Kidney glomerular epithelial cell (primary cell): ENCODE results near the gene OSBPL3.

Experiments used
- DNase-seq: peaks from one replicate; lab custom pipeline; 2025; lab: John Stamatoyannopoulos, UW

Gene OSBPL3

DNA sequence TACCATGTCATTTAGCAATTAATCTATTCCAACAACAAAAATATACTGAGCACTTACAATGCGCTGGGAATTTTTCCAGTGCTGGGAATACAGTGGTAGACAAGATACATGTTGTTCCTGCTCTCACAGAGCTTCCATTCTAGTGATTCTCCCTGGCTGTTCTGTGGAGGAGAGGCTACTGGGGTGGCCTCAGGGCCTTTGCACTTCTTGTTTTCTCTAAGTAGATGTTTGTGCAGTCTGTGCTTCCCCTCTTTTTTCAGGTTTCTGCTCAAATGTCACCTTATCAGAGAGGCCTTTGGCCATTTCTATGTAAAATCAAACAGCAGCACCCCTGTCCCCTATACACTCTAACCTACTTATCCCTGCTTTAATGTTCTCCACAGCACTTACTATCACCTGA is 24.7 kb downstream of the OSBPL3 start:
- no peak for DNase-seq

DNA sequence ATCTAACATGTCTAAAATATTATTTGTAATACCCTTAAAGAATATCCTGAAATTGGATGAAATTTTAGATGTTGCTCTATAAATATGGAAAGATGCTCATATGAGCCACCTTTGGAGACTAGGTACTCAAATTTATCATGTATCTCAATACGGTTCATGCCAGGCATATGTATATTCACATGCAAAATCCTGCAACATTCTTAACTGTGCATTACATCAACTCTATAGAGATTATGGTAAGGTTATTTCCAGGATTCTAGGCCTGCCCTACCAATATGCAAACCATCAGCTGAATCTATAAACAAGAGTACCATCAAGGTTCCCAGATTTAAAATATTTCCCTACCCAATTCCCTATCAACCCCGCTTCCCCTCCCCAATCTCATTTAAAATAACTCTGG is 27.5 kb downstream of the OSBPL3 start:
- no peak for DNase-seq

DNA sequence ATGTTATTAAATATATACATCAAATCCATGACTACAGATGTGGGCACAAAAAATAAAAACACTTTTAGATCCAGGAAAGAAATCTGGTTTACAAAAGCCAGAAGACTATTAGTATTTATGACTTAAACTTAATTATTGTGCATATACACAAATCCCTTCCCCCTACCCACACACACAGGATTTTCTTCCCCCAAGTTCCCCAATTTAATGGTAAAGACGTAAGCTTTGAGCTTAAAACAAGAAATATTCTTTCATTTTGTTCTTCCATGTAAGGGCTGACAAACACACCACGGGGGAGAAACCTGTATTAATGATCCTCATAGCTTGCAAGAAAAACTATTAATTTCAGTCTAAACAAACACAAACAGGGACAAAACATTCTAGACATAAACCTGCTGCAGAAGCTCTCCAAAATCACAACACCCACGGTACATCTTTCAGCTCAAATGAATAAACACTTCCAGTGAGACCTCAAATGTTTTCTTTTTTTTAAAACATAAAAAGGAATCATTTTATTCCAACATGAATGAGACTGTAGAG is 28.5 kb downstream of the OSBPL3 start:
- DNase-seq = no peak

DNA sequence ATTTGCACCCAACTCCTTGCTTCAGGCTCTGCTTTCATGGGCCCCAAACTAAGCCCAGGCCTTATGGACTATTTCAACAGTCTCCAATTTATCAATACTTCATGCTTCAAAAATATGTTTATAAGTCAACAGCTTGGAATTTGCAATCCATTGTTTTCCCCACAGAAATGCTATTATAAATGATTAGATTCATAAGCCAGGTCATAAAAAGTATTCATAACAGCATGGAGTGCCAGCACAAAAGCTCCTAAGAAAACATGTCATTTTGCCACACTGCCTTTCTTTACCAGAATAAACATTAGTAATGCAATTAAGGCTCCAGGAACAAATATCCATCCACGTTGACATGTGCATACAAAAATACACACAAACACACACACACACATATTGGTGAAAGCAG is 30.1 kb downstream of the OSBPL3 start:
- no peak for DNase-seq

DNA sequence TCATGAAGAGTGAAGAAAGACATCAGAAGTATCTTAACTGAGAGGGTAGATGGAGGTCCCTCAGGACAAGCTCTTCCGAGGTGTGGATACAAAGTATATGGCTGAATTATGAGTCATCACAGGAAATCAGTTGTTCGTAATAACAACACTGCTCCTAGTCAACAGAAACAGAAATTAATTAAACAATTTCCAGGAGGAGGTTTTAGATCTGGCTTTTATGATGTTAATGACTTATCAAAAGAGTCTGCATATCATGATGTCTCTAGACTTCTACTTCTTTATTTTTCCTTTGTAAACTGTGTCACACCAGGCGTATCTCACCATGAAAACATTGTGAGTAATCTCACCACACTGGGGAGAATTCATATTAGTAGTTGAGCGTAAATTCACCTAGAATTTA is 31.2 kb downstream of the OSBPL3 start:
- DNase-seq = no peak

DNA sequence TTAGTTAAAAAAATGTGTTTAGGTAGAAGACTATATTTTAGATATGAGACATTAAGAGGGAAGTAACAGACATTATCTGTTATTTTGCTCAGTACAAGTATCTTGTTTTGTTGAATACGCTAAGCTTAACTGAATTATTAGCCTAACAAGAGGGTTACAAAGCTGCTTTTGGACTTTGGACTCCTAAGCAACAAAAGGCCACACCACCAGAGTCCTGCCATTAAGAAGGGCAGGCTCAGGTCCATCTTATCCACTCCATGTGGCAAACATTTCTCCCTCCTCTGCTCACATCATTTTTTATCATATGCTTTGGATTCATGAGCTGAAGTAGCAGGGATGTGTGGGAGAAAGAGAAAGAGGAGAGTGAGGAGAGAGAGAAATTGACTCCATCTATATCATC is 33.5 kb downstream of the OSBPL3 start:
- no peak for DNase-seq

DNA sequence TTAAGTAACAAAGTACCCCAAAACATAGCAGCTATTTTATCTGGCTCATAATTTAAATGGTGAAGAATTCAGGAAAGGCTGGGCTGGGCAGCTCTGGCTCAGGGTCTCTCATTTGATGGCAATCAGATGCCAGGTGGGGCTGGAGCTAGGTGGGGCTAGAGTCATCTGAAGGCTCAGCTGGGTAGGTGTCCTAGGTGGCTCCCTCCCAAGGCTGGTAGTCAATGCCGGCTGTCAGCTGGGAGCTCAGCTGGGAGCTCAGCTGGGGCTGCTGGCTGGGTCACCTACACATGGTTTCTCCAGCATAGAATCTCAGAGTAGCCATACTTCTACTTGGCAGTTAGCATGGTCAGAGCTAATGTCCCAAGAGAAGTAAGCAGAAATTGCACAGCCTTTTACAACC is 34.1 kb downstream of the OSBPL3 start:
- no peak for DNase-seq

DNA sequence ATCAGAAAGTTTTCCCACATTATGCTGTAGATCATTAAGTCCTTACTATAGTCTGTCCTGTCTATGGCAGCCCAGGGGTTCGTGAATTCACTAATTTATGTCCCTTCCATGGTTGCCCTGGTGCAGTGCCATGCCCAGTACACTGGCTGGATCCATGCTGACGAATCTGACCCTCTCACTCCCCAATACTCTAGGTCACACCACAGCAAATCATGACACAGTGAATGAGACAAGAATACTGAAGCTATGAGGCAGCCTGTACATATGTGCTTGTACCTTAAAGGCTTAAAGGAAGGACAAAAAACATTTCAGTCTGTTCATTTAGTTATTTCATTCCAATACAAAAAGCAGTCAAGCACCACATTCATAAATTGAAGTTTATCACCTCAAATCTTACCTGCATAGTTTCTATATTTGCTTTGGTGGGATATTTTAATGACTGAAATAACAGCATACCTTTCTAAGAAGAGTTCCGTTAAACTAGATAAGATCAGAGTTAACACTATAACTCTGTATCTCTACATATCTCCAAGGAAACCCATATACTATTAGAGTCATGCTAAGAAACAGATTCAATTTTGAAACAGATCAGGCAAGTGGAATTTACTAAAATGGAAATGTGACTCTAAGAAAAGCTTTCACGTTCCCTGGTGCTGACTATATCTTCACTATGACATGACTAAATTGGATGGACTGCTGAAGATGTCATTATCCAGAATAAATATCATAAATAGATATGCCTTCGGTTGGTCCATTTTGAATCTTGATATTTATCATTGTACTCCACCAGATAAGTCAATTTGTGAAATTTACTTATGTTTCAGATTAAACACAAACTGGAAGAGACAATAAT is 36.7 kb downstream of the OSBPL3 start:
- no peak for DNase-seq

DNA sequence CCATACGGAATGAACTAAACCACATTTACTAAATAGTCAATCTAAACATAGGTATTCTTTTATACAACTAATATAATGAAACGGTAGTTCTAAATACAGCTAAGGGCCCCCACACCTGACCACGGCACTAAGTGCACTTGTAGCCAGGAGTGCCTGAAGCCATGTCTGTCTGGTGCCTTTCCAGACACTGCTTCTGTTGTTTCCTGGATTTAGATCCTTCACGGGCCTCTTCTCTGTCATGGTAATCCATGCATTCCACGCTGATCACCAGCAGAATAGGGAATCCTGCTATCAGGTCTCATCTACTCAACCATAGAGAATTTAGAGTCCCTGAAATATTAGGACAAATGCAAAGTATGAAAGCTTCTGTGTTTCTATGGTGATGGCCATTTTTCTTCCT is 37.8 kb downstream of the OSBPL3 start:
- no peak for DNase-seq

DNA sequence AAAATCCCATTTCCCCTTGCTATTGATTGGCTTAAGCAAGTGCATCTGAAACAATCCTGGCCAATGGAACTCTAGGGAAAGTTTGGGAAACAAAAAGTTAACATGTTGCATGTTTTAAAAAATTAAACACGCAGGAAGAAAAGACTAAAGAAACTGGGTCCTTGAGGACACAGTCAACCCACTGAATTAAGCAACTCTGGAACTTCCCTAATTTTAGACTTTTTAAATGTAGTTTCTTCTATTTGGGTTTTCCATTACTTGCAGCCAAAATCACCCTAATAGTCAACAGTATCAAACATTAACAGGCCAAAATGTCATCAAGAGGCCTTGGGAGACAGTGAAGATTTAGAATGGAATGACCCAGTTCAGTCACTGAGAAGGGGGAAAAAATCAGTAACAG is 40.6 kb downstream of the OSBPL3 start:
- no peak for DNase-seq

DNA sequence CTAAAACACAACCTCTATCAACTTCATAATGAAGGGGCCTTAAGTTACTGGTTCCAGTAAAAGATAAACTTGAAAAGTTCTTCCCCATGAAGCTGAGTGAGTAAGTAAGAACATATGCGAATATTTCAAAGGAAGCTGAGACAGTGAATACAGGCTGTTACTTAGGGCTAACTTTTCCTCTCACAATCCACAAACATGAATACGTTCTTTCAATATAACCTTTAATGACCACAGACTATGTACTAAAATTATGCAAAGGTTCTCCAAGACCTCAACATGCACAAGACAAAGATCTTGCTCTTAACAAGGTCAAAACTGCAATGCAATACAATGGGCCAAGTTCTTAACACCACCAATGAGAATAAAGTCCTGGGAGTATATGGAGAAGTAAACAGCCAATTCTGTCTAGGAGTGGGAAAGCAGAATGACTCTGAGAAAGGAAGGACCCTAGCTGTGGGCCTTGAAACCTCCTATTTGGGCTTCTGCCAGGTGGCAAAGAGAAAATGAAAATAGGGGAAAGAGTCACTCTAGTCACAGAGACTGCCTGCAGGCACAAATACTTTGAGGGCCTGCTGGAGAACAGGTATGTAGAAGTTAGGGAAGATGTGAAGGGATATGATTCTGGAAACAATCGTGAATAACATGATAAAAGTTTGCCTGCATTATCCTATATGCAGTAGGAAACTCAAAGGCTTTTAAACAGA is 43.7 kb downstream of the OSBPL3 start:
- DNase-seq = no peak

DNA sequence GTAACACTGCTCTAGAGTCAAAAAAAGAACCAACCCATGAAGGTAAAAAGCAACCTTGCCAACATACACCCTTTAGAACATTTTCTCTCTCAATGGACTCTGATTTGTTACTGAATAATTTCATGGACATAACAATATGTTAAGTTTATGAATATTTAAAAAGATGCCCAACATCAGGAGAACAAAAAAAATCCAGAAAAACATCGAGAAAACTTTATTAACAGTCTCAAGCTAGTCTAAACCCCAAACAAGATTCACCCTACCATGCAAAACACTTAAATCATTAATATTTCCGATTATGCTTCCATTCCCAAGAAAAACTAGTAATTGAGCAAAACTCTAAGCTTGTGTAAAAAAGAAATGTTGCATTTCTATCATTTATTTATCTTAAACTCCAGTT is 46.7 kb downstream of the OSBPL3 start:
- no peak for DNase-seq

DNA sequence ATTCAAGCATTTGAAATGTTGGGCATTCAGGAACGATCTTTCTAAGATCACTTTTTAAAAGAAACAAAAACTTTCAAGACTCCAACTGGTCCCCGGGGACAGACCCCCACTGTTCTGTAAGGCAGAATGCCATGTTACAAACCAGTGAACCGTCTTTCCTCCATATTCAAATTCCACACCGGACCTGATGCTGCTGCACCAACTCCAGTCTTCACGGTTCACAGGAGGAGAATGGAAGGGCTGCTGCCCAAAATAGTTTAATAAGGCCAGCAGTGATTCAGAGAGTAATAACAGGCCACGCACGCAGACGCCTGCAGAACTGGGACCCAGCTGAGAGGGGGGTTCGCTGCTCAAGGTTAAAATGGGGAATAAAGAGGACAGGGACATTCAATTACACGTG is 47.2 kb downstream of the OSBPL3 start:
- DNase-seq = peak; percentile 52

DNA sequence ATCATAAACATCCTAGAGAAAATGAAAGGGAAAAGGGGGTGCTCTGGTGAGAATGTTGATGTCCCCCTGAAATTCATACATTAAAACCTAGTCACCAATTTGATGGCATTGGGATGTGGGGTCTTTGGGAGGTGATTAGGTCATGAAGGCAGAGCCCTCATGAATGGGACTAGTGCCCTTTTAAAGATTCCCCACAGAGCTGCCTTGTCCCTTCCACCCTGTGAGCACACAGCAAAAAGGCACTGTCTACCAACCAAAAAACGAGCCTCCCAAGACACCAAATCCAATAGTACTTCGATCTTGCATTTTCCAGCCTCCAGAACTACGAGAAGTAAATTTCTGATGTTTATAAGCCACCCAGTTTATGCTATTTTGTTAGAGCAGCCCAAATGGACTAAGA is 47.6 kb downstream of the OSBPL3 start:
- DNase-seq = no peak

DNA sequence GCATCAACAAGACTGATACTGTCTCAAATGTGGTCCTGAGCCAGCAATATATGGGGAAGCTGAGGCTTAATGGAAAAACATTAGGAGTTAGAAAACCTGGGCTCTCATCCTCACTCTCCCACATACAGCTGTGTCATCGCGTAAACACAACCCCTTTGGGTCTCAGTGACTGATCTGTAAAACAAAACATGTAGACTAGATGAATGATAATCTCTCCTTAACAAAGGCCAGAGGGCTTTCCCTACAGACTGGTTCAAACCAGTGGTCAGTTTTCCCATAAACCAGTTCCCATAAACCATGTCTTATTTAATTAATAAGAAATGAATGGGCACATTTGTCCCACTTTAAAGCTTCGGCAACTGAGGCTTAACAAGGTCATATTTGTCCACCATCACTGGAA is 48.1 kb downstream of the OSBPL3 start:
- DNase-seq = no peak

DNA sequence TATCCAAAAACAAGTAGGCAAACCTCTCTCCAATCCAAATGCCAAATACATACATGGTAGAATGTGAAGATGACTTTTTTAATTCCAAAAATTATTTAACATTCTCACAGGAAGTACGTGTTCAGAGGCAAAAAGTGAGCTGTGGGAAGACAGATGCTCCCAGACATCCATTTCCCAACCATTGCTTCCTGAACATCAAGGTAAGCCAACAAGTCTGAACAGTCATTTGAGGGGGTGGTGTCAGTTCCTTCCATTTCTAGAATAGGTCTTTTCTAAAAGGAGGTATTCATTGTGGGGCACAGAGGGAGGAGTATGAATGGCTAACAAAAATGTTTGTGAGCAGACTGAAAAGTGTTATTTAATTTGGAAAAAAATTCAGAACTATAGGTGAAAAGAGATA is 49.1 kb downstream of the OSBPL3 start:
- no peak for DNase-seq

DNA sequence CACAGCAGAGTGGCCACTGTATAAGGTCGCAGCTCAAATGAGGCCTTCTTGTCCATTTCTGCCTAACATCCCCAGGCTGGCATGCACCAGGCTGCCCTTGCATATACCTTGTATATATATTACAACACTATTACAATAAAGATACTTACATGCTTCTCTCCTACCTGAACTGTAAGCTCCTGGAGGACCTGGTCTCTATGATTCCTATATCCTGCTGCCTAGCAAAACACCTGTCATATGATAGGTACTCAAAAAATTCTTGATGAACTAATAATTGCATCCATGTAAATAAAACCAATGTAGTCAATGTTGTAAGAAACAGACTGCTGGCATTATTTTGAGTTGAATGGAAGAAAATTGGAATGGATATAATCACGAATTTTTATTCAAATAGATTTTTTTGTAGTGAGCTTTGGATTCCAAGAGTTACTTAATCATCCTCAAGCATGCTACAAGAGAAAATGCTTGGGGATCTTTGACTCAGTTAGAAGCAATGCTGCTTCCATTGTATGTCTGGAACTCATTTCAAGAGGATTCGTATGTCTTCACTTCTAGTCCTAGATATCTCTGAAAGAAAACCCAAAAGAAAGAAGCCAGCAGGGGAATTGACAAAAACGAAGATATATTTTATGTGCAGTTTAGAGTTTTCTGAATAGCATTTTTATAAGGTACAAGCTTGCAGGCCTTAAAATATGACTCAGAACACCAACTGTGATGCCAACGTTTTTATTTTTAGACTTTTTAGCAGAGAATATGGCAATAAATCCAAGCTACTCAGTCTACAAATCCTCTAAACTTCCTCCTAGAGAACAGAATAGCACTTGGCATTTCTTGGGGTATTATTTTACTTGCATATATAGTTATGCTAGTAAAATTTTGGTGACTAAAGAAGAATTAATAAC is 53.1 kb downstream of the OSBPL3 start:
- DNase-seq = no peak

DNA sequence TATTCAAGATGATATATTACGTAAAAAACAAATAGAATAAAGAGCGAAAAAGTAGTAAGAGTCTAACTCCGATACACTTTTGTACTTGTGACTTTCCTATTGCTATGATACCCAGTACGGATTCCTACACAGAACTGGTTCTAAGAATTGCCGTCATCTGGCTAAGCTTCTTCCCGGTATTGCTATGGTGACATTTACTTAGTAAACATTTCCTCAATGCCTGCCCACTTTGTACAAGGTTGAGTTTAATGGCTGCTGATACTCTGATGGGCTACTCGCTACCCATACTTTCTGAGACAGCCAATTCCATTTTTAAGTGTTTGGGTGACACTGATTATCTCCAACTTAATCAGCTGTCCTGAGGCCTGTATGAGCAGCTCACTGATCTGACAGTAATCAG is 55.6 kb downstream of the OSBPL3 start:
- no peak for DNase-seq

DNA sequence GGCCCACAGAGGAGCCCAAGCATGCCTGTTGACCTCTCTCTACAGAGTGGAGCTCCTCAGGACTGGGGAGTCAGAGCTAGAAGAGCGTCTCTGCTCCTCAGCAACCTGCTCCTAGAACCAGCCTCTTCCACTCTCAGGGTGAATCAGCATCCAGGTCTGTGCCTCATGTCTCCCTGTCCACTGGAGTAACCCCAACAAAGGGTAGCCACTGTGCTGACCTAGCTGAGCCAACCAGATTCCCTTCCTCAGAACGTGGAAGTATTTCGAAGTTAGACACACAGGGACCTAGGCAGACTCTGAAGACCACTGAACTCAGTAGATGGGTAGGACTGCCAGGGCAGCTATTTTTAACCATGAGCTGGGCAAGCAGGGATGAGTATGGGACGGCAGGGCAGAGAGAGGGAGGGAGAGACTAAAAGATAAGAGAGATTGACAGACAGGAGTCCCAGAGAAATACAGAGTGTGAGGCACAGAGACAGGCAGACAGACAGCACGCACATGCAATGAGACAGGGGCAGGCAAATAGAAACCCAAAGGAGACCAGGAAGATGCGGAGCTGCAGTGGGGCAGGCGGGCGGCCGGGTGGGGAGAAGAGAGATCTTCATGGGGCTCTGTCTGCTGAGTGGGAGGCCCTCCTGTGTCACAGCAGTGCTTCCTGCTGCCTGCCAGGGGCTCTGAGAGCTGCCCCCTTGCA is 56.7 kb downstream of the OSBPL3 start:
- no peak for DNase-seq

DNA sequence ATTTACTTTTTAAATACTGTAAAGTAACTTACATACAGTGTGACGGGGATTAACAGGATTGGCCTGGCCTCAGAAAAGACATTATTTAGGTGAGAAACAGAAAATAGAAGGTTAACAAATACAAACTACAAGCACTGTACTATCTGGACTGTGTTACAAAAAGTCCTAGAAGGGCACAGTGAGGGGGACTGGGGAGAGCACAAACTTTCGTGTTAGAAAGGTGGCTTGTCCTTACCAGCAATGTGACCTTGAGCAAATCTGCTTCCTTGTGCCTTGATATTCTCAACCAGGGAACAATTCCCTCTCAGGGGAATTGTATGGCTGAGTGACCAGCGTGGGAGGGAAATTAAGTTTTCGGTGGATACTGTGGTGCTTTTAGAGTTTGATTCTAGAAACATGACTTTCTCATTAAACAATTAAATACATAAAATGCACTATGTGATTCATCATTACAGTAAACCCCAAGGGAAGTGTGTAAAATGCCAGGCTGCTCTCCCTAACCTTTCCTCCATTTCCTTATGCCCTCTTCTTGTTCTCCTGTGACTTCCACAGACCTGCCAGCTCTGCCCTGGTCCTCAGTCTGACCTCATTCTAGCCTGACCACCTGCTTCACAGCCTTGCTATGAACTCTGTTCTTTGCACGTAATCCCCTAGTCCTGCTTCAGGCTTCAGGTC is 57.7 kb downstream of the OSBPL3 start:
- no peak for DNase-seq

DNA sequence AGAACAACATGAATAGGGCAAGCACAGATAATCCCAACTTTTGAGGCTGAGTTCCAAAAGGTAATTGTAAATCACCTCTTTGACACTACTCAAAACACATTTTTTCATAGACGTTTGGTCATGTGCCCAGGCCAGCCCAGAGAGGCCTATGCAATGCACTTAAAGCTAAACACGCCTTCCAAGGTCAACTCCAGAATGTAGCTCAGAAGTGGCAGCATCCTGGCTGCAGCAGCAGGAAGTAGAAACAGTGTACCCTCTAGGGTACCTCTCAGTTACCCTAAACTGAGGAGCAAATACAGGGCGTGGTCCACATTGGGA is 58.7 kb downstream of the OSBPL3 start:
- DNase-seq = no peak
